Adipose tissue (tissue), 3 donors: ENCODE data around the gene PSMB7. TPM values are rescaled to one million over a fixed set of nuclear protein-coding genes. Genes with fewer than 3 reads are reported as not detected.

Experiments used
- H3K27ac ChIP-seq: one replicate; pipeline ENCODE4 v1.5.1; 2013; ENCODE audit warnings: low read depth, low read length
- WGBS, 3 donors: extraction: QIAGEN DNeasy Blood & Tissue Kit; methylation state at CpG; one replicate each; pipeline ENCODE4 v1.1.7; 2013; 5-methylcytosine and 5-hydroxymethylcytosine counted together
- polyA plus RNA-seq, 3 donors: library from polyadenylated mRNA; stranded (reverse); fragments of 200-250 nt; gene quantifications; one replicate each; pipeline ENCODE4 v1.2.3, GENCODE V29; 2013
- donor health status: healthy with polysubstance abuse.
- donor health status: Bipolar disorder and iron deficiency.
- donor health status: healthy.

Gene PSMB7
- polyA plus RNA-seq, 3 donors = 133 to 197 (median 137) TPM

DNA sequence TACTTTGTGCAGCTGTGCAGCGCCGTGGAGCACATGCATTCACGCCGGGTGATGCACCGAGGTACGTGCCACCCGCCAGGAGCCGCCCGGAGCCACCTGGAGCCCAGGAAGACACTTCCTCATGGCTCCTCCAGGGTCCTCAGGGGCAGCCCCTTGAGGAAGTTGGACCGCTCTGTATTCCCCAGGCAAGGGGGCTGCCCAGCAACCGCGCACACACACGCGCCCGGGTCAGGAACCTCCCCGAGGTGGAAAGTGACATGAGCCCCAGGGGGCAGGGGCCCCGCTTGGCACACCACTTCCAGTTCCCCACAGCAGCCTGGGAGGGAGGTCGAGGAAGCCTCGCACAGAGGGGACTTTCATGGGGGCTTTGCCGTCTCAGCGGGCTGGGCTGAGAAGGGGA, 88.9 kb downstream of the PSMB7 start:
- 88 to 95% (median 91%) methylated on average over 21 of the region's 21 CpGs for WGBS, 3 donors
- no peak overlapping the region for H3K27ac ChIP-seq

DNA sequence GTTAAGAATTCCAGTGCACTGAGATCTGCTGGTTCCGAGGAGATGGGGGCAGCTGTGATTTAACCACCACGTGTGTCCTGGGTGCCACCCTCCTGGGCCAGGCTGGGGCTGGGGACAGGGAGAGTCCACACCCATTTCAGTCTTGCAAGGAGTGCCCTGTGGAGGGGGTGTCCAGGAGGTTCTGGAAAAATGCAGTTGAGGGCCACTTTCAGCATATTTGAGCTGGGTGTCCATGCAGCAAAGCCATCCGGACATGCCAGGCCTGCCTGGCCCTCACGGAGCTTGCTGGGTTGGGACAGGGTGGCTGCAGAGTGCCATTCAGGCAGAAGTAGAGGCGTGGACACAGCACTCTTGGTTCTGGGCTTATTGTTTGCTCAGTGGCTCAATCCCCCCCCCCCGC, 89.4 kb downstream of the PSMB7 start:
- 91 to 95% (median 94%) methylated on average over 5 to 6 of the region's 6 CpGs for WGBS, 3 donors
- no peak overlapping the region for H3K27ac ChIP-seq

DNA sequence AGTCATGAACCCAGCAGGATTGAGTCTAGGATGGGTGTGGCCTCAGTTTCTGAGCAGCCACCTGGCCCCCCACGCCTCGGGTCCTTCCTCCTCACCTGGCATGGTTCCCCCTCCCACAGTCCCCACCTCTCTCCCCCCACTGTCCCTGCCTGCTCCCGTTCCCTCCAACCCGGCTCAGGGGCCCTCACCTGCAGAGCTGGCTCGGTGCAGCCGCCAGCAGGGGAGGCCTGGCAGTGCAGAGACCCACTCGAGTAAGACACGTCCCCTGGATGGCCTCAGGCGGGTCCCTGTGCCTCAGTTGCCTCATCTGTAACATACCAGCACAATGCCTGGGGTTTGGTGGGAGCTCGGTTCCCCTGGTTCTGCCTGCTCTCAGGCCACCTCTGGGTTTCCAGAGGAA, 91.3 kb downstream of the PSMB7 start:
- 84 to 89% (median 84%) methylated on average over 10 of the region's 10 CpGs for WGBS, 3 donors
- no peak overlapping the region for H3K27ac ChIP-seq

DNA sequence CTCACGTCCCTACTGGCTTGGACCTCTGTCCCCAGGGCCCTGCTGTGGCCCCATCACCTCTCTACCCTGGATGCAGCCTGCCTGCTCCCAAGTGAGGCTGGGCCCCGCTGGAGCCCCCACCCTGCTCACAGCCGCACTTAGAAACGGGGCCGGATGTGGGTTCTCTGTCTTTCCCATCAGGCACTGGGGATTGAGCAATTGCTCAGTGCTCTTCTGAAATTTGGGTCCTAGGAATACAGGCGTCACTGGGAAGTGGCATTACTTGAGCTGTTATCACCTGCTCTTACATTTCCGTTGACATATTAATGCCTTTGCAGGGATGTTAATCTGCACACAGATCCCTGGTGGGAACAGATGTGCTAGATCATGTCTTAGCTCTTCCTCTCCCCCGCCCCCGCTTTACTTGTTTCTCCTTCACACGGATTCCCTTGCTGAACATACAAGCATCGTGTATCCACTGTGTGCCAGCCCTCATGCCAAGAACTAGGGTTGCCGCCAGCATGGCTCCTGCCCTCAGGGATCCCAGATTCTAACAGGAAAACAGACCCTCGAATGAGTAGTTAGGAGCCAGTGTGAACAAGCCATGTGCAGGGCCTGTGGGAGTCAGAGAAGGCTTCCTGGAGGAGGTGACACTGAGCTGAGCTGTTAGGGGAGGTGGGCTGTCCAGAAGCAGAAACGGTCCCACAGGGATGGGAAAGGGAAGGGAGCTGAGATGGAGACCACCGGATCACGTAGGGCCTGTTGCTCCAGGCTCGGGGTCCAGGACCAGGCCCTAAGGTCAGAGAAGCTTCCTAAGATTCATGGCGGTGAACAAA, 92.4 kb downstream of the PSMB7 start:
- H3K27ac ChIP-seq = no peak overlapping the region
- 74 to 92% (median 79%) methylated on average over 18 of the region's 18 CpGs for WGBS, 3 donors

DNA sequence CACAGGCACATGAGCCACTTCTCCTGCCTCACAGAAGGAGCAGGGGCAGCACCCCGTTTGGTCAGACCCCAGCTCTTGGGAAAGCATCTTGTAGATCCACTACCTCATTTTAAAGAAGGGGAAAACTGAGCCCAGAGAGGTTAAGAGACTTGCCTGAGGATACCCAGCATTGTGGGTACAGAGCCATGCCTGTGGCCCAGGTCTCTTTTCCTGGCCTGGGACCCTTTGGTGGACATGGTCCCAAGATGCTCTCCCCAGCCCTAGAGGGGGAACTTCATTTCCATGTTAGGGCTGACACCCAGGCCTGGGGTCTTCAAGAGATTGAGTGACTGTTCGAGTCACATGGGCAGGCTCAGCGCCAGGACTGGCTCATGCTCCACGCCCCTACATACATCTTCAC, 93.3 kb downstream of the PSMB7 start:
- H3K27ac ChIP-seq = no peak overlapping the region
- WGBS, 3 donors = 62 to 96% (median 77%) methylated on average over 4 of the region's 4 CpGs

DNA sequence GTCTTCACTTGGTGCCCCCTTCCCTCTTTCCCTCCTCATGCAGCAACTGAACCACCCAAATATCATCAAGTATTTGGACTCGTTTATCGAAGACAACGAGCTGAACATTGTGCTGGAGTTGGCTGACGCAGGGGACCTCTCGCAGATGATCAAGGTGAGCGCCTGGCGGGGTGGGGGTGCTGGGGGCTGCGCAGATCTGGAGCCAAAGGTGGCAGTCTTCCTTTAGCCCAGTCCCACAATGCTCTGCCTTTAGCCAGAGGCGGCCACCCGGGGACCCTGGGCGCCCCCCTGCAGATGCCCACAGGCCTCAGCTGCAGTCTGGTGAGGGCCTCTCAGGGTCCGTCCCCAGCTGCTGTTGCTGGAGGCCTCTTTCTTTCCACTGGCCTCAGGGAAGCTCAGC, 93.8 kb downstream of the PSMB7 start:
- no peak overlapping the region for H3K27ac ChIP-seq
- 88 to 92% (median 91%) methylated on average over 12 of the region's 12 CpGs for WGBS, 3 donors

DNA sequence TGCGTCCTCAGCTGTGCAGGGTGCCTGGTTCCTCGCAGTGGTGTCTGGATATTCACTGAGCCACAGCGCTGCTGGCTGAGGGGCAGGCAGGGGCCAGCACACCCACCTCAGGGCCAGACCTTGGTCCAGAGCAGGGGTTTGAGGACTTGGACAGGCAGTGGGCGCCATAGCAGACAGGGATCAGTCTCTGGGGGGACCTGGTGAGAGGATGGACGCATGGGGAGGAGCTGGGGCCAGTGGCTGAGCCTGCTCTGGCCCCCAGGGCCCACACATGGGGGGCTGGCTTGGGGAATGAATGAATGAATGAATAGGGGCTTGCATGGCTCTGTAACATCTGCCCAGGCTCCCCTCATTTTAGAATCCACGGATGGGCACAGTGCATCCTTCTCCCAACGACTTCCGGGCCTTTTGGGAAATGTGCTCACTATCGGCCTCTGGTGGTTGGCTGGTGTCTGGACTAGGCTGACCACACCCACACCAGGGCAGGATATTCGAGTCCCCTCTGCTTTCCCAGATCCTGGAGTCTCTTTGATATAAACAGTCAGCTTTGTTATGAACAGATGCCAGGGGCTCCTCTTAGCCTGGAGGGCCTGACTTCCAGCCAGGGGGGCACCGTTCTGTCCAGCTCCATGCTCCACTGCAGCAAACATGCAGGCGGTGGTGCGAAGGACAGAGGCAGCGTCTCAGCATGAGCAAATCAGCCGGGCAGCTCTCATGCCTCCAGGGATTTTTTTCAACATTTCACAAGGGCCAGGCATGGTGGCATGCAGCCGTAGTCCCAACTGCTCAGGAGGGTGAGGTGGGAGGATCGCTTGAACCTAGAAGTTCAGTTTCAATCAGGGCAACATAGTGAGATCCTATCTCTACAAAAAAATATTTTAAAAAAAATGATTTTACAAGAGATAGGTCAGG, 94.9 kb downstream of the PSMB7 start:
- no peak overlapping the region for H3K27ac ChIP-seq
- WGBS, 3 donors = 56 to 66% (median 60%) methylated on average over 17 of the region's 17 CpGs

DNA sequence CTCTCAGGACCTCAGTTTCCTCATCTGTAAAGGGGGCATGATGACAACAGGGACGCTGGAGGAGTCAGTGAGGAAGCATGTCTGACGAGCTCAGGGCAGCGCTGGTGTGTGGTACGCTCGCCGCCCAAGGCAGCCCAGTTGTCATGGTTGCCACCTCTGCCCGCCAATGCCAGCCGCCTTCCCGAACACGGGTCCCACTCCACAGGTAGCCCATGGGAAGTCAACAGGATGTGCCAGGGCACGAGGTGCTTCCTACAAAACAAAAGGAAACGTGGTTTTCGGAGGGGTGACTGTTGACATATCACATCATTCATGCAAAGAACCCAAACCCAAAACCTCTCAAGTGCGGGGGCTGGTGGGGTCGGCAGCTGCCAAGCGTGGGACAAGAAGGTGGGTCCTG, 99.4 kb downstream of the PSMB7 start:
- H3K27ac ChIP-seq = no peak overlapping the region
- WGBS, 3 donors = 70 to 93% (median 75%) methylated on average over 16 of the region's 16 CpGs

DNA sequence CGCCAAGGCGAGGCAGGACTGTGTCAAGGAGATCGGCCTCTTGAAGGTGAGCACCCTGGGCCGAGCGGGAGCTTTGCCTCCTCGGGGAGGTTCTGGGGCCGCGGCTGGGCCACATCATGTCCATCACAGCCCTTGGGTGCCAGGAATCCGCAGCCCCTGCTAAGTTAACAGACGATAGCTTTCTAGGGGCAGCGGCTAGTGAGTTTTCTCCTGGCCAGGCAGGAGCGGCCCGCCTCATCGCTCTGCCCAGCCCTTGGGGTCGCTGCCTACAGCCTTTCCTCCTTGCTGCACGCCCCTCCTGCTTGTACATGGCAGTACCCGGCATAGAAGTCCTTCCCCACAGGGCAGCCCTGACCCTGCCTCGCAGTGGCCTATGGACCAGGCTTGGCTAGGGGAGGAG, 101.3 kb downstream of the PSMB7 start:
- 95 to 96% (median 96%) methylated on average over 18 of the region's 18 CpGs for WGBS, 3 donors
- H3K27ac ChIP-seq = no peak overlapping the region

DNA sequence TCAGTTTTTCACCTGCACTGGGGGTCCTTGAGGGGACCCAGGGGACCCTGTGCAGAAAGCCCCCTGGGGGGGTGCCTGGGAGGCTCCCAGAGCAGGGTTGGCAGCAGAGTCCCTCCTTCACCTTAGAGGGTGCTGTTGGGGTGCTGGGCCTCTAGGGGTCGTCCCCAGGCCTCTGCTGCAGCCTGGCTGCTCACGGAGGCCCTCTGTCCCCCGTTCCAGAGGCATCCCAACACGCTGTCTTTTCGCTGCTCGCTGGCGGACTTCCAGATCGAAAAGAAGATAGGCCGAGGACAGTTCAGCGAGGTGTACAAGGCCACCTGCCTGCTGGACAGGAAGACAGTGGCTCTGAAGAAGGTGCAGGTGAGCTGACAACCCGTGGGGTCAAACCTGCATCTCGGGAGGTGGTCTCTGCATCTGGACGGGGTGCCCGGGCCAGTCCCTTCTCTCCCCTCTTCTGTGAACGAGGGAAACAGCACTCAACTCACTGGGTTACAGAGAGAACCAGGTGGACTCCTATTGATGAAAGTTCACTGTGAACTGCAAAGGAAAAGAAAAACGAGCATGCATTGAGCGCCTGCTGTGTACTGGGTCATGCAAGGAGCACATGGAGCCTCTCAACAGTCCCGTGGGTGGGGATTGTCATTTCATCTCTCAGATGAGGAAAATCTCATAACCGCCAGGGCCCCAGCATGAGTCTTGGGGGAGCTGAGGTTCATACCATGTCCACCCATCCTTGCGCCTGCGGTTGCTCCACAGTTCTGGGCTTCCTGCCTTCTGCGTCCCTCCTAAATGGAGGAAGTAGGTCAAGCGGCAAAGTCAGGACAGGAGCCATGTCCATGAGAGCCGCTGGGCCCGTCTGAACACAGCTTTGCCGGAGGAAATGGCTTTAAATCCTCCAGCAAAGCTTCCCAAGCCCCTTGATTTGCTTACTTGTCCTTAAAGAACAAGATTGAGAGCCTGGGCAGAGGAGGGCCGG, 102.7 kb downstream of the PSMB7 start:
- 78 to 86% (median 82%) methylated on average over 26 to 27 of the region's 27 CpGs for WGBS, 3 donors

DNA sequence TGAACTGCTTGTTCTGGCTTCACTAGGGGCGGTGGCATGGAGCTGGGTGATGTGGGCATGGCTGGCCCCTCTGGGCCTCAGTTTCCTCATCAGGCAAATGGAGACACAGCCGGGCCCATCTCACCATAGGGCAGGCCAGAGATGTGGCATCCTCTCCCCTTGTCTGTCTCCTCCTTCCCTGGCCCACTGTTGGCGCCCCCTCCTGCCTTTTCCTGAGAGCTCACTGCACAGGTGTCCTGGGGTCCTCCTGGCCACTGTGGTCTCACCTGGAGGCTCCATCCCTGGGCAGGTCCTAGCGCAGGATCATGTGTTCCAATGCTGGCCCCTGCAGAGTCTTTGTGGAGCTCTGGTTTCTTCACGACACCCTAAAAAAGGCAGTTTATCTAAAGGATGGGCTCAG, 104.0 kb downstream of the PSMB7 start:
- 97 to 99% (median 97%) methylated on average over 5 of the region's 5 CpGs for WGBS, 3 donors
- no peak overlapping the region for H3K27ac ChIP-seq

More for the DNA sequence above, 102.7 kb downstream of the PSMB7 start:
- no peak overlapping the region for H3K27ac ChIP-seq

DNA sequence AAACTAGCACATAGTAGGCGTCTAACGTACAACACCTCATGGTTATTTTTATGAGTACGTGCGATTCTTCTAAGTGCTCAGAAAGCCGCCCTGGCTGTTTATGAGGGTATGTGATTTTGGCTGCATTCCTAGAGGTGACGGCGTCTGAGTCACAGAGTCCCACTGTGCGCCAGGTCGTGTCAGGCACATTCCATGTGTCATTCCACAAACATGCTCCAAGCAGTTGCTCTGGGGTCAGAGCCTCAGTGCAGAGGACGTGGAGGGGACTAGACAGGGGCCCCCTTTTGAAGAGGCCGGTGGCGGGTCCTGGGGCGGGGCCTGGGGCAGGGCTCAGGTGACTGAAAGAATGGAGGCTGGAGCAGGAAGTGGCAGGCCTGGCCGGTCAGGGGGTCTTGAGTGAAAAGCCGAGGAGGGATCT, 105.6 kb downstream of the PSMB7 start:
- WGBS, 3 donors = 85 to 92% (median 91%) methylated on average over 15 of the region's 15 CpGs
- no peak overlapping the region for H3K27ac ChIP-seq

DNA sequence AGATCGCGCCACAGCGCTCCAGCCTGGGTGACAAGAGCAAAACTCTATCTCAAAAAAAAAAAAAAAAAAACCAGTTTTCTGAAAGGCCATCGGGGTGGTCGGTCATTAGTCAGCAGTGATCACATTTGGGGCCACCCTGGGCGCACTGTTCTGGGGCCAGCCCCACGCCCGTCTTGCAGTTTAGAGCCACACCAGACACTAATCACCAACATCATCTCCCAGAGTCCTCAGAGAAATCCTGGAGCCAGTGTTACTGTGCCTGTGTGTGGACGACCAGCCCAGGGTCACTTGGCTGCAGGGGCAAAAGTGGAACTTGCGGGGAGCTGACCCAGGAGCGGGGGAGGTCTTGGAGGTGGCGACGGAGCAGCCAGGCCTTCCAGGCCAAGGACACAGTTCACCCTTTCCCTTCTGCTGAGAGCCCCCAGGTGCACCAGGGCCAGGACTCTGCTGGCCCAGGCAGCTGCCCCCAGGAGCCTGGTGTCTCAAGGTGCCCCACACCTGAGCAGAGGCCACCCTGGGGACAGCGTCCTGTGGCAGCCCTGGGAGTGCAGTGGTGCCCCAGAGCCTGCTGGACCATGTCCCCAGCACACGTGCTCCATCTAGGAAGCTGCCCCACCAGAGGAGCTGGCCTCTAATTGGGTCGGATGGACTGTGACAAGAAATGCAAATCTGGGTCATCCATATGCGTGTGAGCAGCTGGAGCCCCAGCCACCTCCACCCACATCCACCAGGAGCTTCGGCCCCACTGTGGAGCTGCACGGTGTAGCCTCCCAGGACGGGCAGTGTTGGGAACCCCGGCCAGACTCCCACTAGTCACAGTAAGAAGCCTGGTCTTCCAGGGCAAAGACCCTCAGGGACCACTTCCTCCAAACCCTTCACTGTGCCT, 106.4 kb downstream of the PSMB7 start:
- H3K27ac ChIP-seq = no peak overlapping the region
- 93 to 95% (median 93%) methylated on average over 21 of the region's 21 CpGs for WGBS, 3 donors

DNA sequence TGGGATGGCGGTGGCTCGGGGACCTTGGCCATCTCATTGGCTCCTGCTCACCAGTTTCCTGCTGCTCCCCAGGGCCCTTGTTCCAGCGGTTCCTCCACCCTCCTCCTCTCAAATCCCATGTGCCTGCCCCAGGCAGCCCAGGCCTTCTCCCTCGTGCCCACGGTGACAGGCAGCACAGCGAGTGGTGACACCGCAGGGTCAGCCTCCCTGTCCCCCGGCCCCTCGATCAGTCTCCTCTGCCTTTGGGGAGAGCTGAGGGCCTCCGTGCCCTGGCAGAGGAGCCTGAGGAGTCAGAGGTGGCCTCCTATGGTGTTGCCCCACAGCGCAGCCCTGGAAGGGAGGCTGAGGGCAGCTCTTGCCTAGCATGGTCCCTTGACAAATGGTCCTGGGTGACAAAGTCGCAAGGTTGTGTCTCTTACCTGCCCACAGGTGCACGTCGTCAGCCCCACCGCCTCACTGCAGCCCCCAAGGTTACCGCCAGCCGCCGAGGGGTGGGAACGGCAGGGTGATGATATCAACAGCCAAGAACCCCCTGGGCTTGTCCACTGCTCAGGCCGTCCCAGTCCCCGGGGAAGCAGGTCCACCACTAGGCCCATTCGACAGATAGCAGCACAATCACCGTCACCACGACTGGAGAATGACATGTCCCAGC, 107.7 kb downstream of the PSMB7 start:
- H3K27ac ChIP-seq = no peak overlapping the region
- WGBS, 3 donors = 90 to 91% (median 91%) methylated on average over 24 of the region's 24 CpGs

DNA sequence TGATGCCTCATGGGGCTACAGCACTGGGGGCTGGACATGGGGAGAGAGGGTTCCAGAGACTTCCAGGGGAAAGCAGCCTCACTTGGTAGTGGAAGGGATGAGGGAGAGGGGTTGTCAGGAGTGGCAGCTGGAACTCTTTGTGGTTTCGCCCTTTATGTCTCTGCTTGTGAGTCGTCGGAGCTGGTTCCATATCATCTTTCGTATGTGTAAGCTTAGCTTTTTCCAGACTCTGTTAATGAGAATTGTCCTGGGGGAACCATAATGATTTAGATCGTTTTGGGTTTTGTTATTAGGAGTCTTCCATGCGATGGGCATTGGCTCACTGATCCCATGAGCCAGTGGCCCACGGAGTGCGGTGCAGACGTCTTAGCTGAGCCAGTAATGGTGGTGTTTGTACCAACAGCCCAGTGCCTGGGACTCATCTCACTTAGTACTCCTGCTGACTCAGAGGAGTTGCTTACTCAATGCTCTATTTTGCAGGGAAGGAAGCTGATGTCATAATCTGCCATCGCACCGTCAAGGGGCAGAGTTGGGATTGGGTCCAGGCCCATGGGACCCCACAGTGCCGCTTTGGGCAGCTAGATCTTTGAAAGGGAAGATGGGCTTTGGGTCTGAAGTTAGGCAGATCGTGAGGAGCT, 109.0 kb downstream of the PSMB7 start:
- 58 to 86% (median 64%) methylated on average over 13 of the region's 13 CpGs for WGBS, 3 donors
- no peak overlapping the region for H3K27ac ChIP-seq

DNA sequence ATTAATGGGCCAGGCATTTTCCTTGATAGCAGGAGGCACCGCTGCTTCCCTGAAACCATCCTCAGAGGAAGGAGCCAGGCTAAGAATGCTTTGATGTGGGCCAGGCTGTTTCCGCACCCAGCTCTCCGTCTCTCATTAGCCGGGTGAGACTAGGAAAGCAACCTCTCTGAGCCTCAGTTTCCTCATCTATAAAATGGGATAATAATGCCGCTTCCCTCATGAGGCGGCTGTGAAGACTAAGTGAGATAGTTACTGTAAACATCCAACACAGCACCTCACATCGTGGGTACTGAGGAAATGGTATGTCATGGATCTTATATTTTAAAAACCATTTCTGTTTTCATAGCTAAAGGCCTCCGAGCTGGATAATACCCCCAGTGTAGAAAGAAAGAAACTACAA, 111.0 kb downstream of the PSMB7 start:
- WGBS, 3 donors = 90 to 93% (median 93%) methylated on average over 8 of the region's 8 CpGs
- H3K27ac ChIP-seq = no peak overlapping the region

DNA sequence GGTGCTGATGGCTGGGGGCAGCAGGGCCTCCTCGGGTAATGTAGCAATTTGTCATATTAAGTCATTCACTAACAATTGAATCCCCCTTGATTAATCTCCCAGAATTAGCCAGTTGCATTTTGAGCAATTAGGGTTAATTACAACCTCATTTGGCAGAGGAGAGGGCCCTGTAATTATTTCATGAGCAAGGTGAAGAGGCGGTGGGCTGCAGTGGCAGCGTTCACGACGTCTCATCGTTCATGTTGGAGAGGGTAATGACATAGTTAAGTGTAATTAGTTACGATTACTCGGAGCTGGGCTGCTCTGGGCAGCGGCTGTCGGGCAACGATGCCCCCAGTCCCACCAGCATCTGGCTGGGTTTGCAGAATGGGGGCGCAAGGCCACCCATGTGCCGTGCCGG, 111.5 kb downstream of the PSMB7 start:
- WGBS, 3 donors = 91 to 93% (median 92%) methylated on average over 14 of the region's 14 CpGs

More for the DNA sequence above, 111.5 kb downstream of the PSMB7 start:
- no peak overlapping the region for H3K27ac ChIP-seq
